Neural cell (in vitro differentiated cells): ENCODE results near the gene MAPKAPK5.

Source experiments
- EP300 ChIP-seq: fragments of 450-650 bp; conservative IDR thresholded peaks from 2 replicates; pipeline ENCODE4 v1.6.1; 2014; ENCODE audit warnings: antibody characterized with exemption, mild to moderate bottlenecking, moderate library complexity; ENCODE audit not compliant: poor library complexity, severe bottlenecking
- SMC3 ChIP-seq: fragments of 450-650 bp; conservative IDR thresholded peaks from 2 replicates; pipeline ENCODE4 v1.6.1; 2014; ENCODE audit warnings: antibody characterized with exemption, mild to moderate bottlenecking, moderate library complexity; ENCODE audit not compliant: poor library complexity
- TF ChIP-seq, protein P1 (sequence below): fragments of 450-650 bp; IDR thresholded peaks from 2 replicates; pipeline ENCODE4 v1.5.1; 2014; ENCODE audit warnings: antibody characterized with exemption, mild to moderate bottlenecking, moderate library complexity; ENCODE audit not compliant: poor library complexity, severe bottlenecking
- TF ChIP-seq, protein P2 (sequence below): IDR thresholded peaks from 2 replicates; pipeline ENCODE4 v1.6.1; 2012; ENCODE audit warnings: borderline replicate concordance

DNA sequence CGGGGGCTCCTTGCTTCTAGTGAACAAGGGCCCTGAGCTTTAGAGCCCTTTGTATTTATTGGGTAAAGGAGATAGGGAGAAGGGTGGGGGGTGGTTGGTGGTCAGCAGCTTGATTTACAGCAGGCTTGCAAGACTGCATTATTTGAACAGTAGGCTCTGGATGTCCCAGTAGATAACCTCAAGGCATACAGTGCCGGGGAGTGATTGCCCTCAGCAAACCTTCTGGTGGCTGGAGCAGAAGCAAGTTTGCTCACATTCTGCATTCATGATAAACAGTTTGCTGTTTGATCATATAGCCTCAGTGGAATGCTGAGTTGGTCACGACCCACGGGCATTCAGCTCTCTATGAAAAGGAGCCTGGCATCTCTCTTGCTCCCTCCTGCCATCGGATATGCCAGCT, 16.5 kb upstream of the MAPKAPK5 start:
- TF ChIP-seq, protein P1, sequence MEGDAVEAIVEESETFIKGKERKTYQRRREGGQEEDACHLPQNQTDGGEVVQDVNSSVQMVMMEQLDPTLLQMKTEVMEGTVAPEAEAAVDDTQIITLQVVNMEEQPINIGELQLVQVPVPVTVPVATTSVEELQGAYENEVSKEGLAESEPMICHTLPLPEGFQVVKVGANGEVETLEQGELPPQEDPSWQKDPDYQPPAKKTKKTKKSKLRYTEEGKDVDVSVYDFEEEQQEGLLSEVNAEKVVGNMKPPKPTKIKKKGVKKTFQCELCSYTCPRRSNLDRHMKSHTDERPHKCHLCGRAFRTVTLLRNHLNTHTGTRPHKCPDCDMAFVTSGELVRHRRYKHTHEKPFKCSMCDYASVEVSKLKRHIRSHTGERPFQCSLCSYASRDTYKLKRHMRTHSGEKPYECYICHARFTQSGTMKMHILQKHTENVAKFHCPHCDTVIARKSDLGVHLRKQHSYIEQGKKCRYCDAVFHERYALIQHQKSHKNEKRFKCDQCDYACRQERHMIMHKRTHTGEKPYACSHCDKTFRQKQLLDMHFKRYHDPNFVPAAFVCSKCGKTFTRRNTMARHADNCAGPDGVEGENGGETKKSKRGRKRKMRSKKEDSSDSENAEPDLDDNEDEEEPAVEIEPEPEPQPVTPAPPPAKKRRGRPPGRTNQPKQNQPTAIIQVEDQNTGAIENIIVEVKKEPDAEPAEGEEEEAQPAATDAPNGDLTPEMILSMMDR: no peak
- TF ChIP-seq EP300 (no peak), SMC3 (no peak)
- TF ChIP-seq, protein P2, sequence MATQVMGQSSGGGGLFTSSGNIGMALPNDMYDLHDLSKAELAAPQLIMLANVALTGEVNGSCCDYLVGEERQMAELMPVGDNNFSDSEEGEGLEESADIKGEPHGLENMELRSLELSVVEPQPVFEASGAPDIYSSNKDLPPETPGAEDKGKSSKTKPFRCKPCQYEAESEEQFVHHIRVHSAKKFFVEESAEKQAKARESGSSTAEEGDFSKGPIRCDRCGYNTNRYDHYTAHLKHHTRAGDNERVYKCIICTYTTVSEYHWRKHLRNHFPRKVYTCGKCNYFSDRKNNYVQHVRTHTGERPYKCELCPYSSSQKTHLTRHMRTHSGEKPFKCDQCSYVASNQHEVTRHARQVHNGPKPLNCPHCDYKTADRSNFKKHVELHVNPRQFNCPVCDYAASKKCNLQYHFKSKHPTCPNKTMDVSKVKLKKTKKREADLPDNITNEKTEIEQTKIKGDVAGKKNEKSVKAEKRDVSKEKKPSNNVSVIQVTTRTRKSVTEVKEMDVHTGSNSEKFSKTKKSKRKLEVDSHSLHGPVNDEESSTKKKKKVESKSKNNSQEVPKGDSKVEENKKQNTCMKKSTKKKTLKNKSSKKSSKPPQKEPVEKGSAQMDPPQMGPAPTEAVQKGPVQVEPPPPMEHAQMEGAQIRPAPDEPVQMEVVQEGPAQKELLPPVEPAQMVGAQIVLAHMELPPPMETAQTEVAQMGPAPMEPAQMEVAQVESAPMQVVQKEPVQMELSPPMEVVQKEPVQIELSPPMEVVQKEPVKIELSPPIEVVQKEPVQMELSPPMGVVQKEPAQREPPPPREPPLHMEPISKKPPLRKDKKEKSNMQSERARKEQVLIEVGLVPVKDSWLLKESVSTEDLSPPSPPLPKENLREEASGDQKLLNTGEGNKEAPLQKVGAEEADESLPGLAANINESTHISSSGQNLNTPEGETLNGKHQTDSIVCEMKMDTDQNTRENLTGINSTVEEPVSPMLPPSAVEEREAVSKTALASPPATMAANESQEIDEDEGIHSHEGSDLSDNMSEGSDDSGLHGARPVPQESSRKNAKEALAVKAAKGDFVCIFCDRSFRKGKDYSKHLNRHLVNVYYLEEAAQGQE: no peak
